GM12801 (cell line): ENCODE data around the gene SHB.

Experiments
- TF ChIP-seq, protein P1 (sequence below): IDR thresholded peaks from one replicate; pipeline ENCODE4 v1.5.1; 2011; ENCODE audit warnings: control low read depth; ENCODE audit not compliant: insufficient read length; ENCODE audit errors: extremely low read depth

The SHB gene

DNA sequence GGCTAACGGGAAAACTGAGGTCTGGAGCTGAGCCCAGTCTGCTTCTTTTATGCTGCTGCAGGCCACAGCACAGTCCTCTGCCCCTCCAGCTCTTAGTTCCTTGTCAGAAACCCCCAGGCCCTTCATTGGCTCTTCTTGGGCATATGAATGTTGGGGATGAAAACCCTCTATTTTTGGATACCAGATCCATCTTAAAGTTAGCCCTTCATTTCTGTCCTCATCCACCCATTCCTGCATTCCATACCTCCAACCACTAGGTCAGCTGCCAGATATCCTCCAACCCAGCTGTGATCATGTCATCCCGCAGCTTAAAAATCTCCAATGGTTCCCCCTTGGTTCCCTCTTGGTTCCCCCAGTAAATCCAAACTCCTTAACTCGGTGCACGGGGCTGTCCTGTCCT lies 163.3 kb downstream of the SHB start:
- TF ChIP-seq, protein P1, sequence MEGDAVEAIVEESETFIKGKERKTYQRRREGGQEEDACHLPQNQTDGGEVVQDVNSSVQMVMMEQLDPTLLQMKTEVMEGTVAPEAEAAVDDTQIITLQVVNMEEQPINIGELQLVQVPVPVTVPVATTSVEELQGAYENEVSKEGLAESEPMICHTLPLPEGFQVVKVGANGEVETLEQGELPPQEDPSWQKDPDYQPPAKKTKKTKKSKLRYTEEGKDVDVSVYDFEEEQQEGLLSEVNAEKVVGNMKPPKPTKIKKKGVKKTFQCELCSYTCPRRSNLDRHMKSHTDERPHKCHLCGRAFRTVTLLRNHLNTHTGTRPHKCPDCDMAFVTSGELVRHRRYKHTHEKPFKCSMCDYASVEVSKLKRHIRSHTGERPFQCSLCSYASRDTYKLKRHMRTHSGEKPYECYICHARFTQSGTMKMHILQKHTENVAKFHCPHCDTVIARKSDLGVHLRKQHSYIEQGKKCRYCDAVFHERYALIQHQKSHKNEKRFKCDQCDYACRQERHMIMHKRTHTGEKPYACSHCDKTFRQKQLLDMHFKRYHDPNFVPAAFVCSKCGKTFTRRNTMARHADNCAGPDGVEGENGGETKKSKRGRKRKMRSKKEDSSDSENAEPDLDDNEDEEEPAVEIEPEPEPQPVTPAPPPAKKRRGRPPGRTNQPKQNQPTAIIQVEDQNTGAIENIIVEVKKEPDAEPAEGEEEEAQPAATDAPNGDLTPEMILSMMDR = no peak

DNA sequence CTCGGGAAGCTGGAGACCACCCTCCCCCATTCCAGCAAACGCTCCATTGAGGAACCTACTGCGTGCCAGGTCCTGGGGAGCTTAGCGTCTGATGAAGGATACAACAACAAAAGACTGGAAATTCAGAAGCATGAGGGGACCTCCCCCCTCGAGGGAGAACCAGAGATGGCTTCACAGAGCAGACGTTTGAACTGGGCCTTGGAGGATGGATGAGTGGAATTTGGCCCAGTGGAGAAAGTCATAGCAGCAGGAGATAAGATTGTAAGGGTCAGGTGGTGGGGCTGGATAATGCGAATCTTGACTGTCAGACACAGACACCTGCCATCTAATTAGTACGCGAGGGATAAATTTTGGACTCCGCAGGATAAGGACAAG lies 163.9 kb downstream of the SHB start:
- TF ChIP-seq, protein P1 = no peak

DNA sequence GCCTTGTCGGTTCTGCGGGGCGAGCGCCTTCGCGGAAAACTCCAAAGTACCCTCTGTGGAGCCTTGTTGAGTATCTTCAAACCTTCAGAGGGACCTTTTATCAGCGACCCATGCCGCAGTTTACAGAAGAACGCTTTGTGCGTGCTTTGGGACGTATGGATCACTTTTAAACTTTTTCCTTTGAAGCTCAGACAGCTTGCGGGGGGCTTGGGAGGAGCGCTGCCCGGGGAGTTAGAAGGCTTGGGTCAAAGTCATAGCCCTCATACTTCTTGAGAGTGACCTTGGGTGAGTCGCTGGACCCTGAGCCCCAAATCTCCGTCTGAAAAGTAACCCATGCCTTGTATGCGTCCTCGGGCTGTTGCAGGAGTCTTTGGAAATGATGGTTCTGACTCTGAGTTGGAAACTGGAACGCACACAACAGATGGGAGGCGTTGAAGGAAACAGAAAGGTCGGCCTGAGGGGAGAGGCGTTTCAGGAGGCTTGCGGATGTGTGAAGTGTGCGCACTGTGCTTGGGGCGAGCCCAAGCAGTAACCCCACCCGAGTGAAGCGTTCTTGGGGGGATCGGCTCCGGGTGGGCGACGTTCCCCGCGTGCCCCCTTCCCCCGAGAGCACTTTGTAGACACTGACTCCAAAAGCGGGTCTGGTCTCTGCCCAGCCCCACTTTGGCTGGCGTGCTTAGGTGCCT lies 164.4 kb downstream of the SHB start:
- TF ChIP-seq, protein P1 = no peak

DNA sequence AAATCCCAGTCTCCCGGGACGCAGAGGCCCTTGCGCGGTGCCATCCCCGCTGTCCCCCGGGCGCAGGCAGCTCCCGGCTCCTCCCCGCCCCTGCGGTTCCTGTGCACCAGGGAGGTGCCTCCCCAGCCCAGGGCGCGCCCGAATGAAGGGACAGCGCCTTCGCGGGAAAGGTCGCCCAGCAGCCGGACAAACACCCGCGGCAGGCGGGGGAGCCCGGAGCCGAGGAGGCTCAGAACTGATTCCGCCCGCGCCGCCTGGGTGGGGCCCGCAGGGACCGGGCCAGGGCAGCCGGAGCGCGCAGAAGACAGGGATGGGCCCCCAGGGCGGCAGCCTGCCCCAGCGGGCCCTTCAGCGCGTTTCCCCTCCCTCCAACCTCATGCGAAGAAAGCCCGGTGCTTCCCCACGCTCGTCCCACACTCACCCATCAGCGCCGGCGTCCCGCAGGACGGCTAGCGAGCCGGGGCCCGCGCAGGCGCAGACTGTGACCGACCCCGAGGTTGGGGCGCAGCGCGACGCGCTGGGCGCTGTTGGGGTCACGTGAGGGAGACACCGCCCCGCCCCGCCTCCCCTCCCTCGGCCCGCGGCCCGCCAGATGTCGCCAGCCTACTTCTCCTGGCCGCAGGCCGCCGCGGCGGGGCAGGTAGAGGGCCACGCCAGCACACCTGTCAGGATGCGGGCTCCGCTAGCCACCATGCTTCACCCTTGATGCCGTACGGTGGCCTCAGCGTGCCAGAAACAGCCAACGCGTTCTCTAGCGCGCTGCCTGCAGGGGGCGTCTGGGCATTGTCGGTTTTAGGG lies 165.2 kb downstream of the SHB start, which contains the start of gene SLC25A51:
TSS of gene SLC25A51 (minus strand) at position 481 of the 798 bp plus-strand sequence. CDS start 15,577 bp downstream, outside the sequence.
- TF ChIP-seq, protein P1 = peak; percentile 62

DNA sequence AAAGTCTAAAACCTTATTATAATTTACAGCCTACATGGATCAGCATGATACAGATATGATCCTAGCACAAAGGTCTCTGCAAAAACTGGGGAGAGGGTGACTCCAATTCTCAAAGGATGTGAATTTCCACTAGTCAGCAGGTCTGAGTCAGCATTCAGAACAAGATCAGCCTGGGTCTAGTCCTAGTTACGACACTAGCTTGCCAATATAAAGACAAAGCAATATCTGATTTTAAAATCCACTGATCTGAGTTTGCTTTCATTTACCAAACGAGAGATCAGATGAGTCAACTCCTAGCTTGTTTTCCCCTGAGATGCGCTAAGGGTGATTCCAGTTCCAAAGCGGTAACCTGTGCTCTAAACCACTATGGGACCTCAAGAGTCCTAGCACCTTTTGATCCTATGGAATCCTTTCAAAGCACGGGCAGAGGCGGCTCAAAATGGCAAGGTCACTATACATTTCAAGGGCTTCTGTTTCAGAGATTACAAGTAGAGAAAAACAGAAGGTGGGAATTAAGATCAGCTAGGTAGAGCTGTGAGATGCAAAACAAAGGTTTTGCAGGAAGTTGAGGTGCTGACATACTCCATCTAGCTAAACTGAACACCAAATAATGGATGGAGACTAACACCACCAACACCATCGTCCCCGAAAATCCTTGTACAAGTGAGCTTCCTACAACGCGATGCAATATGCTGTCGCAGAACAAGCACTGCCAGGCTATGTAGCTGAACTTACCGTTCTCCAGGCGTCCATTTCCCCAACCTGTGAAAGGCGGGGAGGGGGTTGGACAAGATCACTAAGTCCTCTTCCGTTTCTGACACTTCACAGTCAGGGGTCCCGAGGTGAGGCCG lies 166.0 kb downstream of the SHB start:
- TF ChIP-seq, protein P1 = no peak

DNA sequence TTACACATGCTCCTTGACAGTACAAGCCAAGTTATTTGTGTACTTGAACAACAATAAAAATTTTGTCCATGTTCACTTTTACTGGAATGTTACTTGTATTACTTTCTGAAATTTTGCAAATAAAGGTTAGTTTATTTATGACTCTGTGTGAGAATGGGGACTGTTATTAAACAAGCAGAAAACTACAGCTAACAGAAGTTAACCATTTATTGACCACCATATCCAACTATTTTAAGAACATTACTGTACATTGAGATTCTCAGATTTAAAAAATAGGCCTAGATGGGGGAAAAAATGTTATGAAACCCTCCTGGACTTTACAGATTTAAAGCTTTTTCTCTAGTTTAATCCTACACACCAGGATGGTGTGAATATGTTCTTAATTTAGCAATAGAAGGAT lies 166.9 kb downstream of the SHB start:
- TF ChIP-seq, protein P1 = no peak

DNA sequence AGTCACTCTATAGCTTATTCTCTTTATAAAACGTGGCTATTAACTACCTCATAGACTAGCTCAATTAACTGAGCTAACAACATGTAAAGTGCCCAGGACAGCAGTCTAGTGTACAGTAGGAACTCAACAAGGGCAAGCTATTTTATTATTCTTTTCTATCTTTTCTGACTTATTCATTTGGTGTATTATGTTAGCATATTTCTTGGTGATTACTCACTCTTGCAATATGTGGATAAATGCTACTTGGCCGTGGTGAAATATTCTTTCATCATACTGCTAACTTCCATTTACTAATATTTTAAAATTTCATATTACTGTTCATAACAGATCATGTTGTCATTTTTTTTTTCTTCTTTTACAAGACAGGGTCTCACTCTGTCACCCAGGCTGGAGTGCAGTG lies 170.0 kb downstream of the SHB start:
- TF ChIP-seq, protein P1 = no peak
